Hepatocyte (in vitro differentiated cells): ENCODE results near the gene GGTLC1. TPM values are rescaled to one million over a fixed set of nuclear protein-coding genes. Genes with fewer than 3 reads are reported as not detected.

Experiments
- DNase-seq: peaks from one replicate; pipeline ENCODE4 v3.0.0-alpha.2; 2016; ENCODE audit warnings: low spot score
- H2AFZ ChIP-seq: fragments of 200-600 bp; sonication (generic); 2 replicates; pipeline ENCODE4 v1.6.0; 2016; ENCODE audit warnings: antibody characterized with exemption, mild to moderate bottlenecking
- H3K27ac ChIP-seq: fragments of 200-600 bp; sonication (generic); 2 replicates; pipeline ENCODE4 v1.5.1; 2016; ENCODE audit warnings: mild to moderate bottlenecking
- H3K27me3 ChIP-seq: fragments of 200-600 bp; sonication (generic); 2 replicates; pipeline ENCODE4 v1.6.1; 2016
- H3K36me3 ChIP-seq: fragments of 200-600 bp; sonication (generic); replicated peaks from 2 replicates; pipeline ENCODE4 v1.5.1; 2016; ENCODE audit warnings: low read depth; ENCODE audit not compliant: insufficient read depth
- H3K4me1 ChIP-seq: fragments of 200-600 bp; sonication (generic); 2 replicates; pipeline ENCODE4 v1.5.1; 2016; ENCODE audit warnings: mild to moderate bottlenecking, moderate library complexity; ENCODE audit not compliant: insufficient read depth
- H3K4me2 ChIP-seq: fragments of 200-600 bp; sonication (generic); 2 replicates; pipeline ENCODE4 v1.6.0; 2016
- H3K4me3 ChIP-seq: fragments of 200-600 bp; sonication (generic); 2 replicates; pipeline ENCODE4 v1.5.1; 2016; ENCODE audit warnings: mild to moderate bottlenecking
- H3K79me2 ChIP-seq: fragments of 200-600 bp; sonication (generic); 2 replicates; pipeline ENCODE4 v1.6.0; 2017; ENCODE audit warnings: mild to moderate bottlenecking
- H3K9me2 ChIP-seq: fragments of 200-600 bp; sonication (generic); replicated peaks from 2 replicates; pipeline ENCODE4 v1.6.0; 2017; ENCODE audit warnings: mild to moderate bottlenecking; ENCODE audit not compliant: insufficient read depth
- H3K9me3 ChIP-seq: fragments of 200-600 bp; sonication (generic); 2 replicates; pipeline ENCODE4 v1.5.1; 2016; ENCODE audit warnings: low read depth, mild to moderate bottlenecking
- H4K20me1 ChIP-seq: fragments of 200-600 bp; sonication (generic); 2 replicates; pipeline ENCODE4 v1.6.0; 2016; ENCODE audit warnings: mild to moderate bottlenecking; ENCODE audit not compliant: insufficient read depth, poor library complexity, severe bottlenecking
- CTCF ChIP-seq: fragments of 200-600 bp; sonication (generic); IDR thresholded peaks from 2 replicates; pipeline ENCODE4 v1.5.1; 2016; ENCODE audit warnings: antibody characterized with exemption, mild to moderate bottlenecking; ENCODE audit not compliant: poor library complexity
- EZH2 ChIP-seq: fragments of 200-600 bp; sonication (generic); IDR thresholded peaks from 2 replicates; pipeline ENCODE4 v1.6.1; 2016; ENCODE audit warnings: antibody characterized with exemption, mild to moderate bottlenecking, borderline replicate concordance
- EZH2phosphoT487 ChIP-seq: fragments of 200-600 bp; sonication (generic); IDR thresholded peaks from one replicate; pipeline ENCODE4 v1.6.1; 2018; ENCODE audit warnings: antibody characterized with exemption, mild to moderate bottlenecking, low read depth, moderate library complexity; ENCODE audit not compliant: unreplicated experiment, severe bottlenecking
- WGBS: methylation state at CpG from one replicate; pipeline ENCODE4 v1.1.6; 2016; ENCODE audit warnings: low lambda C conversion rate; ENCODE audit errors: missing lambda C conversion rate; 5-methylcytosine and 5-hydroxymethylcytosine counted together
- polyA plus RNA-seq: library from polyadenylated mRNA; unstranded; fragments of >200 nt; fragmentation: Nextera tagmentation; extraction: Ambion mirVana; gene quantifications from 2 replicates; pipeline ENCODE4 v1.2.1, GENCODE V29; 2016
- total RNA-seq: library from RNA; depleted of rRNA; stranded (reverse); fragments of >200 nt; gene quantifications from 2 replicates; pipeline ENCODE4 v1.2.3, GENCODE V29; 2014

The GGTLC1 gene
- total and polyA plus RNA-seq, 2 experiments from 2014 or later, result not detected

GRCh38 chr20:24004471-24004870, 15.9 kb upstream of the GGTLC1 start:
- DNase-seq, result no peak
- no peaks in the 10 kb centered on the region for H3K9me3 ChIP-seq
- no peaks in the 10 kb centered on the region for H3K36me3 ChIP-seq
- no peak overlapping the region for H3K27ac ChIP-seq
- no peaks in the 10 kb centered on the region for H4K20me1 ChIP-seq
- H3K4me2 ChIP-seq, result no peak overlapping the region
- H3K79me2 ChIP-seq, result no peaks in the 10 kb centered on the region
- no peak overlapping the region for H3K4me3 ChIP-seq
- H3K9me2 ChIP-seq, result no peaks in the 10 kb centered on the region
- H2AFZ ChIP-seq, result no peak overlapping the region
- TF ChIP-seq EZH2phosphoT487 (no peak), CTCF (no peak), EZH2 (no peak)
- WGBS, result 47% methylated on average over 9 of the region's 9 CpGs
- no peaks in the 10 kb centered on the region for H3K27me3 ChIP-seq
- H3K4me1 ChIP-seq, result no peaks in the 10 kb centered on the region

GRCh38 chr20:24002896-24003295, 14.3 kb upstream of the GGTLC1 start:
- no peaks in the 10 kb centered on the region for H3K4me1 ChIP-seq

GRCh38 chr20:24001712-24002405, 13.3 kb upstream of the GGTLC1 start:
- TF ChIP-seq EZH2phosphoT487 (no peak), EZH2 (no peak), CTCF (no peak)
- Histone ChIP-seq H3K4me1 (no peaks in the 10 kb centered on the region), H3K4me3 (no peak overlapping the region), H3K79me2 (no peaks in the 10 kb centered on the region), H3K4me2 (no peak overlapping the region), H3K27me3 (no peaks in the 10 kb centered on the region), H2AFZ (no peak overlapping the region), H3K9me2 (no peaks in the 10 kb centered on the region), H4K20me1 (no peaks in the 10 kb centered on the region), H3K36me3 (no peaks in the 10 kb centered on the region), H3K27ac (no peak overlapping the region), H3K9me3 (no peaks in the 10 kb centered on the region)
- DNase-seq, result no peak
- 89% methylated on average over 7 of the region's 7 CpGs for WGBS

More at GRCh38 chr20:24002896-24003295, 14.3 kb upstream of the GGTLC1 start:
- H3K79me2 ChIP-seq, result no peaks in the 10 kb centered on the region
- 91% methylated on average over 13 of the region's 13 CpGs for WGBS
- H2AFZ ChIP-seq, result no peak overlapping the region
- DNase-seq, result no peak
- H3K9me3 ChIP-seq, result no peaks in the 10 kb centered on the region
- no peaks in the 10 kb centered on the region for H3K27me3 ChIP-seq
- no peaks in the 10 kb centered on the region for H3K9me2 ChIP-seq
- TF ChIP-seq EZH2 (no peak), CTCF (no peak), EZH2phosphoT487 (no peak)
- H4K20me1 ChIP-seq, result no peaks in the 10 kb centered on the region
- H3K36me3 ChIP-seq, result no peaks in the 10 kb centered on the region
- no peak overlapping the region for H3K4me3 ChIP-seq
- no peak overlapping the region for H3K27ac ChIP-seq
- no peak overlapping the region for H3K4me2 ChIP-seq
